IPS DF 19.7 (cell line): Measurements from ENCODE around the gene UNCX.
"Not testable (repeated sequence)": the region's sequence is repeated elsewhere in the genome, so short reads cannot be mapped to it uniquely, and the experiment has no call there.

Experiments
- DNase-seq: peaks from one replicate; pipeline ENCODE4 v3.0.0-alpha.2; 2013; ENCODE audit warnings: low read depth, low spot score

Gene UNCX

DNA sequence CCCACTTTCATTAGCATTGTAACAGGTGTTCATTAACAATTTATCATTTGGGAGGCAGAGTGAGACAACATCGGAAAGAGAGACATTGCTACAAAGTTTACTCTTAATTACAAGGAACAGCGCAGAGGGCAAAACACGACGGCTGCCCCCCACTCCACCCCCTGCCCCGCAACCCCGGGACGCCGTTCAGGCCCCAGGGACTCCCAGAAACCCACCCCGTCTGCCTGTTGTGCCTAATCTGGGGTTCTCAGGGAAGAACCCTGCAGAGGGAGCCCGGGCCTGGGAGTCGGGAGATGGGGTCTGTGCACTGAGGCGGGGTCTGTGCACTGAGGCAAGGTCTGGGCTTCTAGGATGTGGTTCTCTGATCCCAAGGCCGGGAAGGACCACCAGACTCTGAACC is 25.2 kb downstream of the UNCX start:
- no peak for DNase-seq

DNA sequence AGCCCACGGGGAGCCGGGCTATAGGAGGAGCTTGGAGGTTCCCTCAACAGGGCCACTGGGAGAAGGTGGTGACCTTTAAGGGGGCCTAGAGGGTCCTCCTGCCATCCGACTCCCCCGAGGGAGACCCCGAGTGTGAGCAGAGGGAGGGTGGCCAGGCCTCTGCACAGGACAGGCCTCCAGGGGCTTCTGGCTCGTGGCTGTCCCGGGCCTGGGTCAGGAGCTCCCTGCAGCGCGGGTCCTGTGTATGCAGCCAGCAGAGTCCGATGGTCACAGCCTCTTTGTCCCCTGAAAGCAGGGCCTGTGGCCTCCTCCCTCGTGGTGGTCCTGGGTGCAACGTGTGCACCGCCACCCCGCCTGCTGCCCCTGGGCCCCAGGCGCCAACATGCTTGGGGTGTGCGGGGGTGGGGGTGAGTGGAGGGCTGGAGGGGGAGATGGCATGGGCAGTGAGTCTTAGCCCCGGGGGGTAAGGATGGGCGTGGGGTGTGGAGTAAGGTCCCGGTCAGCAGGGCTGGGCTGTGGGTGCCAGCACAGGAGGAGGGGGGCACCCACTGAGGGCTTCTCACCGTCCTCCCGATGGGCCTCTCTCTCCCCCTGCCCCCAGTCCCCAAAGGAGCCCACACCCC is 27.1 kb downstream of the UNCX start:
- no peak for DNase-seq

DNA sequence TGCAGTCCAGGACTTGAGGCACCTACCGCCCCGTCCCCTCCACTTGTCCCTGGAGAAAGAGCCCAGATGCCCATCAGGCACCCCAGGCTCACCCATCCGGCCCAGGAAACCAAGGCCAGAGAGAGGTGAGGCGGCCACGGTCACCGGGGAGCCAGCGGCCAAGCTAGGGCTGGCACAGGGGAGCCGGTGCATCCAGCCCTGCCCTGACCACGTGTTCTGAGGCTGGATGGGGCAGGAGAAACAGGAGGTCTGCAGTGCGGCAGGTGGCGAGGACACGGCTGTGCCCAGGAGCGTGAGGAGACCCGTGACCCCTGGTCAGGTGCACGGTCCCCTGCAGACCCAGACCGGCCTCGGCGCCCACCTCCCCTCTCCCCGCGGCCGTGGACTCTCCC is 27.6 kb downstream of the UNCX start:
- no peak for DNase-seq

DNA sequence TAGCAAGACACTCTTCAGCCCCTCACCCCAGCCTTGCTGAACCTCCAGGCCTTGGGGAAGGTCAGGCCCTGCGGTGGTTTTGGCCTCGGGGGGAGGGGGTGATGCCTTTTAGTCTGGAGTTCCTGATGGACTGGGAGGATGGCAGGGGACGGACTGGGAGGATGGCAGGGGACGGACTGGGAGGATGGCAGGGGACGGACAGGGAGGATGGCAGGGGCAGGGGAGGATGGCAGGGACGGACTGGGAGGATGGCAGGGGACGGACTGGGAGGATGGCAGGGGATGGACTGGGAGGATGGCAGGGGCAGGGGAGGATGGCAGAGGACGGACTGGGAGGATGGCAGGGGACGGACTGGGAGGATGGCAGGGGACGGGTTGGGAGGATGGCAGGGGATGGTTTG is 28.4 kb downstream of the UNCX start:
- not testable (repeated sequence) for DNase-seq

DNA sequence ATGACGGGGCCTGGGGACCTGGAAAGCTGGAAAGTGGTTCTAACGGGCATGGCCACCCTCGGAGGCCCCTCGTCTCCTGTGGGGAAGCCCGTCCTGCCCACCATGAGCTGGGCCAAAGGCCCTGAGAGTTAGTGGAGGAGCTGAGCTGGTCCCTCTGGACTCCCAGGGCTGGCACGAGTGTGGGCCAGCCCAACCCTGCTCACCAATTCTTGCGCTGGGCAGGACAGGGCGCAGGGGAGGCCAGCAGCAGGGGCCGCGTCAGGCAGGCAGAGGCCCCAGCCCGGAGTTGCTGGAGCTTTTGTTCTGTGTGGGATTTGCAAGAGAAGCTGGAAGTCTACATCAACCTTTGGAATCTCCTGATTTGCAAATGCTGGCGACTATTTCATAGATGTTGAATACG is 29.8 kb downstream of the UNCX start:
- no peak for DNase-seq

DNA sequence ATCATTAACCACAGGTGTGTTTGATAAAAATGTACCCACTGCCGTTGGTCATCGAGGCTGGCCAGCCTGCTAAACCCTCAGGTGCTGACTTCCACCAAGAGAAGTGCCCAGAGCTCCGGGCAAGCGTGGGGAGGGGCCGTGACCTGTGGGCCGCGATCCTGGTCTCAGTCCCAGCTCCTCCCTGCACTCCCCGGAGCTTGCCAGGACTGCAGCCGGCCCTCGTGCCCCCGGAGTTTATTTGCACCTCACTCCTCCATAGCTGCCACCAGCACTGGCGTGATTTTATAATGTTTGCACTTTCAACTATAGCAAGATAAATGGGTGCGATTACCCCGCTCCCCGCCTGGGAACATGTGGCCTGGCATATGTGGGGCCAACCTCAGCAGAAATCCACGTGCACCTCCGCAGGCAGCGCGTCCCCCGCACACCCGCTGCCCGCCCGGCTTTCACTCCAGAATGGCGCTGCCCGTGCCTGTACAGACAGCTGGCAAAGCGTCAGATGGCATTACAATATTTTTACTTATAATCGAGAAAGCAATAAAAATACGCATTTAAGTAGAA is 30.8 kb downstream of the UNCX start:
- no peak for DNase-seq

DNA sequence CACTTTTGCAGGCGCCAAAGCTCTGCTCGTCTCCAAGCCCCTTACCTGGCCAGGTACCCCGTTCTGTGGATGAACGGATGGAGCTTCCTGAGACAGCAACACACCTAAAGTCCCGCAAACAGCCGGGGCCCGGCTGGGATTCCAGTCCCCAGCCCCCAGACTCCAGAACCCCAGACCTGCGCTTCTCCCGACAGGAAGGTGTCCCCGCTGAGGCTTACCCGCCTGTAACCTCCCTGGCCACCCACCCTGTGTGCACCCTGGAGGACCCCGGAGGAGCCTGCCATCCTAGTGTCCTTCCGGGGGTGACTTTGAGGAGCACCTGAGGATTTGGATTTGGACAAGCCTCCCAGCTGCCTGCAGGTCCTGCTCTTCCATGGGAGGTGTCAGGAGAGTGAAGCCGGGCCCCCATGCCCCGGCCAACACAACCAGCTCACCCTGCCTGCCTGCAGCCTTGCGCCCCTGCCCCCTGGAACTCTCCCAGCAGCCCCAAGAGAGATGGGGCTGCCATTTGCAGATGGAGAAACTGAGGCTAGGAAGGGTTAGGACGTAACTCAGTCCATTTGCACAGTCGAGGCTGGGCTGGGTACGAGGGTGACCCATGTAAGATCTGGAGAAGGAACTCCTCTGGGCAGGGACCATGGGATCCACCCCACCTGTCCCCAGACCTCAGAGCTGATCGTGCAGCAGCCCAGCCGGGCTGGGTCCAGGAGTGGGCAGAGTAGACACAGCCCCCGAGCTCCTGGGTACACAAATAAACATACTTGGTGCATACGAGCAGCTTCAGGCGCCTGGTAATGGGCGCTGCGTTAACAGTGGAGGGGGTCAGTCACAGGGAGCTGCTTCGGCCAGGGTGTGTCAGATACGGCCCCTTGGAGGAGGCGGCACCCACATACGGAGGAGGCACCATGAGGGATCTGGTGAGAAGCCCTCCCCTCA is 31.9 kb downstream of the UNCX start:
- no peak for DNase-seq

DNA sequence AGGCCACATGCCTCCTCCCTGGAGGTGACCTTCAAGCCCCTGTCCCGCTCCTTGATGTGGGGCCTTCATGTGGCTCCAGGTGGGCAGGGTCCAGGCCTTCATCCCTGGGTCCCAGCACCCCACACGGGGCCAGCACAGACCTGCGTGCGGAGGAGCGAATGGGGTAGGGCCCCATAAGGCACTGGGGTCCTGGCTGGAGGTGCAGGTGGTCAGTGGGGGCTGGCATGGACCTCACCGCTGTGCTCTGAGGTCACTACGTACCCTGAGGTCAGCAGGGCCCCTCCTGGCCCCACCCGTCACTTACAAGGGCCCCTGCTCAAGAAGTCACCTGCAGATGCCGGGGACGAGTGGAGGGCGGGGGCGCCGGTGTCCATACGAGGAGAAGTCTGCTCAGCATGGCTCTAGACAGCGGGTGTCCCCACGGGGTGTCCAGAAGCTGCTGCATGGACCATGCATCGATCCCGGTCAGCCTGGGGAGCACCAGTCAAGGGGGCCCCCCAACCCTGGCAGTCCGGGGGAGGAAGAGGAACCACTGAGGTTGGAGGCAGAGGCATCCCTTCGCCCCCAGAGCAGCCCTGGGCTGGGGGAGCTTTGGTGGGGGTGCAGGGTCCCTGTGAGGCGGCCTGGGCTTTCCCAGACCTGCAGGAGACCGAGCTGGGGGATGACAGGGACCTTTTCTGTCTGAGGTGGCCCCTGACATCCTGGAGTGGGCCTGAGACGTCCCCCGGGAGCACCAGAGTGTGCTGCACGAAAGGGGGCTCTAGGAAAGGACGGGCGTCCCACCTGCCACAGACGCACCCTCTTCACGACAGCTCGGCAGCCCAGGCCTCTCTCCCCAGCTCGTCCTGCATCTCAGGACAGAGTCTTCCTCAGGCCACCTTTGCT is 34.6 kb downstream of the UNCX start:
- no peak for DNase-seq

DNA sequence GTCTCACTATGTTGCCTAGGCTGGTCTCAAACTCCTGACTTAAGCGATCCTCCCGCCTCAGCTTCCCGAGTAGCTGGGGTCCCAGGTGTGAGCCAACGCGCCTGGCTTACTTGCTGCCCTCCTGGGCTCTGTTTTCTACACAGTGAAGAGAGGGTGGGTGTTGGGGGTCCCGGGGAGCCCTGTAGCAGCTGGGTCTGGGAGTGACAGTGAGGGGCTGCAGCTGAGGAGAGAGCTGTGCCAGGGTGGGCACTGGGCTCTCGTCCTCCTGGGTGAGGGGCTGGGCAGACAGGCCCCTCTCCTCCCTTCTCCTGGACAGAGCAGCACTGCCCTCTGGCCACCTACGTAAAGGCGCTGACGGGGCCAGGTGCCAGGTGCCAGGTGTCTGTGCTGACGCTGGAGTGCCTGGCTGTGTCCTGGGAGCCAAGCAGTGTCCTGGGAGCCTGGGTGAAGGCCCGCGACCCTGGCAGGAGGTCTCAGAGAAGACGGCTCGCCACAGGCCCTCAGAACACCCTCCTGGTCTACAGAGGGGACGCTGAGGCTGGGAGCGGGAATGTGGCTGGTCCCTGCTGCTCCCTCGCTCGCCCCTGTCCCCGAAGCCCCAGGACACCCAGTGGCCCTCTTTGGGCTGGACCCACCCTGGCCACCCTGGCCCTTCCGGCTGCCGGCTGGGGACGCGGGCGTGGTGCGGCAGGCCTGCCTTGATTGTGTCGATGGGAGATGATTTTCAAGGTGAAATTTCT is 35.6 kb downstream of the UNCX start:
- no peak for DNase-seq

DNA sequence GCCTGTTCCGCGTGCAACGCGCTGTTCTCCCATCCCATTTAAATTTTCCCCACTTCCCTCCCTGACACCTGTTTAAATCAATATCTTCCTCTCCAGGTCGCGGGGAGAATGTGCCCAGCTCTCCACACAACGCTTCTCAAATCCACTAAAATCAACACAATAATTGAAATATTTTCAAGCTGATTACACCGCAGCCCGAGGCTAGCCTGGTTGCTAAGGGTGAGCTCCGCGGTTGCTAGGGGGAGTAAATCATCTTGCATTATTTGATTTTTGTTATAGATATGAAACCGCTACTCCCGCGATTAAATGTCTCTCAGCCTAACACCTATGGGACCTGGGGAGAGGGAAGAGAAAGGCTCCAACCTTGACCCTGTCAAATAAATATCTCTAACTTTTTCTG is 36.2 kb downstream of the UNCX start:
- DNase-seq = no peak

DNA sequence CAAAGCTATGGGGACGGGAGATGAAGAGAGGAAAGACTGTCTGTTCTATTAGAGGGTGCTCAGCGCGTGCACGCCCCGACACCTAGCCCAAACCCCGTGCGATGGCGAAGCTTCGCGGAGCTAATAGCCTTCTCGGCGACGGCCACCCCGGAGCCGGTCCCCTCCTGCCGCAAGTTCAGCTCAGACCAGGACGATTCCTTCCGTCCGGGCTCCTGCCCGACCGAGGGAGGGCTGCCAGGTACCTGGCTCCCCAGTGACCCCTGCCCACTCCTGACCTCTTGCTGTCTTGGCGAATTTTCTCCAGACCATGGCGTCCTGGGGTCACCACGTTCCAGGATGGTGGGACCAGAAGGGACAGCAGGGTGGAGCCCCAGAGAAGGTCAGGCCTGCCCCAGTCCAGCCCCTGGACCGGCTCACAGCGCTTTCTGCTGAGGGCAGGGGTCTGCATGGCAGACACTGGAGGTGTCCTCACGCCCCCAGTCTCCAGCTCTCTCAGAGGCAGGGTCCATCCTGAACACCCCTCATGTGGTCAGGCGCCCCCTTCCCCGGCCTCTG is 36.7 kb downstream of the UNCX start:
- DNase-seq = no peak

DNA sequence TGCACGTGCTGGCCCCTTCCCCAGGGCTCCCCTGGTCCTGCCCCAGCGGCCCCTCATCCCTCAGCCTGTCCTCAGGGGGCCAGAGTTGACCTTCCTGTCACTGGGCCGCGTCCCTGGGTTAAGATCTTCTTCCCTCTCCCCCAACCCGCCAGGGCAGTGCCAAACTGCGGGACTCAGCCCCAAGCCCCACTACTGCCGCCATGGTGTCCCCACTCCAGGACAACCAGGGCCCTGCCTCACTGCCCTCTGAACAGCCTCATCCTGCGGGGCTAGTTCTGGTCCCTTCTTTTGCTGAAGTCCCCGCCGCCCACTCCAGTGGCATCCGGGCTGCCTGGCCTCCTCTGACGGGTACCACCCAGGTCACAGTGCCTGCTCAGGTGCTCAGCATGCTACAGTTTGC is 37.5 kb downstream of the UNCX start:
- DNase-seq = no peak

DNA sequence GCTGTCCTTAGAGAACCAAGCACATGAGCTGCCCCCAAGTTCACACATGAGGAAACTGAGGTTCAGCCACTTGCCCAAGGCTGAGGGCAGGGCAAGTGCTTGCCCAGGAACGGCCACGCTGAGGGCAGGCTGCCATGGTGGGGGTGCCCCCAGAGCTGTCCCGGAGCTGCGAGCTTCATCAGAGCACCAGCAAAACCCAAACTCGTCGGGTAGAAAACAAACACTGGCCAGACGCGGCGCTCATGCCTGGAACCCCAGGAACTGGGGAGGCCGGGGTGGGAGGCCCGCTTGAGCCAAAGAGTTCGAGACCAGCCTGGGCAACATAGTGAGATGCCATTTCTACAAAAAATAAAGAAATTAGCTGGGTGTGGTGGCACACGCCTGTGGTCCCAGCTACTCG is 38.4 kb downstream of the UNCX start:
- no peak for DNase-seq

DNA sequence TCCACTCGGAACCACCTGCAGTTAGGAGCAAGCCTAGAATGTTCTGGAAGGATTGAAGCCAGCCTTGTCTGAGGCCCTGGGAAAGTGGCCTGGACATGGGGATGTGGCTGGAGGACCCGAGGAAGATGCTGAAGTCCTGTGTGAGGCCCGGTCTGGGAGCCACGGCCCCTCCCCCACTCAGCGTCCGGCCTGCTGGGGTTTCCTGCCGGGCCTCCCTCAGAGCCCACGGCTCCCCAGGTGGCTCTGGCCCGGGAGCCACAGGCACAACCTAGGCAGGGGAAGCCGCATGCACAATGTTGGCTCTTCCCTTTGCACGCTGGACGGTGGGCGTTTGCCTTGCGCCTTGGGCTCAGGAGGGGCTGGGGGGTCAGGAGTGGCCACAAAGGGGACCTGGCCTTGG is 39.0 kb downstream of the UNCX start:
- DNase-seq = no peak

DNA sequence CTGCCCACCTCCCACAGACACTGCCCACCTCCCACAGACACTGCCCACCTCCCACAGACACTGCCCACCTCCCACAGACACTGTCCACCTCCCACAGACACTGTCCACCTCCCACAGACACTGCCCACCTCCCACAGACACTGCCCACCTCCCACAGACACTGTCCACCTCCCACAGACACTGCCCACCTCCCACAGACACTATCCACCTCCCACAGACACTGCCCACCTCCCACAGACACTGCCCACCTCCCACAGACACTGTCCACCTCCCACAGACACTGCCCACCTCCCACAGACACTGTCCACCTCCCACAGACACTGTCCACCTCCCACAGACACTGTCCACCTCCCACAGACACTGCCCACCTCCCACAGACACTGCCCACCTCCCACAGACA is 39.5 kb downstream of the UNCX start:
- not testable (repeated sequence) for DNase-seq

DNA sequence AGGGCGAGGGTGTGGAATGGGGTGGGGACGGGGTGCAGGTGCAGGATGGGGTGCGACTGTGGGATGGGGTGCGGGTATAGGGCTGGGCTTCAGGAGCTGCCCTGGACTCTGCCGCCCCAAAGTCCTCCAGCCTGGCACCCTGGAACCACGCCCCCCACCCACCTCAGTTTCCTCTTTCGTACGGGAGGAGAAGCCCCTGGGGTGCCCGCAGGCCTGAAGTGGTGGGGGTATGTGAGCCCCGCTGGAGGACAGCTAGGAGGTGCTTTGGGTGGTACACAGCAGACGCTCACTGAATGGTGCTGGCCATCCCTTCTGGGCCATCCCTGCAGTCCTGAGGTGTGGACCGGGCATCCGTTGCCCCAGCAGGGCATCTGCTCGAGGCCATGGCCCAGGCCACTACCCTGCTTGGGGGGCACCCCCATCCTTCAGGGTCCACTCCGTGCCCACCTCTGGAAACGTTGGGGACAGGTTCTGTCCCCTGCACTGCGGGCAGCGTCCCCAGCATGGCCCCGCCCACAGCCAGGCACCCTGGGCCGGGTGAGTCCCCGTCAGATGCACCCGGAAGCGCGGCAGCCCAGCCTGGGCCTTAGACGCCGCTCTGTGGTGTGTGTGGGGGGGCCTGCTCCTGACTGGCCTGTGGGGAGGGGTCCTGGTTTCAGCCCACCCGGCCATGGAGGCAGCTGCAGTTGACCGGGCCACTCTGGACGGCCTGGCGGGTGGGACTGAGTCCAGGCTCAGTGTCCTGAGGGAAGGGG is 41.6 kb downstream of the UNCX start:
- no peak for DNase-seq

DNA sequence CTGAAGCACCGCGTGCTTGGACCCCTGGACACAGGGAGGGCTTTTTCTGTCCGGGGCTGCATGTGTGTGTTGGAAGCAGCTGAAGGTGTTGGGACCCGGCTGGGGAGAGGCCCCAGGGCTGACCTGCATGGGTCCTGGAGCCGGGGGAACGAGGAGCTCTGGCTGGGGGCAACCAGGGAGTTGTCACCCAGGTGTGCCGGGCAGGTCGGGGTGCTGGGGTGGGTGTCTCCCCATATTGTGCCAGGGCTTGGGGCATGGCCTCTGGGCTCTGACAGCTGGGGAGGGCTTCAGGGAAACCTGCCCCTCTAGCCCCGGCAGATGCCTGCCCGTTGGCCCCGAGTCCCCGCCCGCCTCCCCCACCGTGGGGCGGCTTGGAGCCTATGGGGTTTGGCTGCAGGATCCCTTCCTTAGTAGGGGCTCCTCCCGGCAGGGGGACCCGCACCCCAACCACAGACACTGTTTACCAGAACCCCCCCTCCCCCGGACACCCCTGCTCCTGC is 42.3 kb downstream of the UNCX start:
- no peak for DNase-seq

DNA sequence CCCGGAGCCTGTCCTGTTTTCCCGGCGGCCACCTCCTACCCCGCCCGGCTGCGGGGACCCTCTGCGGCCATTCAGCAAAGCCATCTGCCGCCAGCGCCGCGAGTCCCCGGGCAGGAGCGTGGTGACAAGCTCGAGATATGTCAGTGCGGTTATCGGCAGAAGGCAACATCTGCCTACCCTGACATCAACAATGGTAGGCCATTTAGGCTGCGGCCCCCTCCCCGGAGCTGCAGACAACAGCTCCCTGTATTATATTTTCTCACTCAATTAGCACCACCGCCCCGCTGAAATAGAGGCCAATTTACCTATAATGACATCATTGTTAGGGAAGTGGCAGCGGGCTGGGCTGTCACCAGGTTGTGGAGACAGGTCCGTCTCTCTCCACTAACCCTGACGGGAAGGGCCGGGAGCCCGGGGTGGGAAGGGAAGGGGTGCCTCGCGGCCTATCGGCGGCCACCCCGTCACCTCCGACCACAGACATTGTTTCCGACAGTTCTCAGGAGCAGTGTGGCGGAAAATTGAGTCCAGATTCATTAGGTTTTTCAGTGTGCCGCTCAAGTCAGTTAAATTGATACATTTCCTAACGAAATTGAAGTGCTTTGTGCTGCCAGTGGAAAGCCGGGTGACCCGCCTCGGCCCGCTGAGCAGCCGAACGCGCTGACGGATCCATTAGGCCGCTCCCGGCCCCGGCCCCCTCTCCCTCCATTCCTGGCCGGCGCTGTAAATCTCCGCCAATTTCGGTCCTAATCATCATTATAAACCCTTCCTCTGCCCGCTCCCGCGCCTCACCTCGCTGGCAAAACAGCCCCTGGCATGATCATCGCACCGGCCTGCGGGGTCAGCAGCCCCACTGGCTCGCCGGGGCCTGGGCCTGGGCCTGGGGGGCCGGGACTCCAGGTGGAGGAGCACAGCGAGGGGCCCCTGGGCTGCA is 43.0 kb downstream of the UNCX start:
- no peak for DNase-seq

DNA sequence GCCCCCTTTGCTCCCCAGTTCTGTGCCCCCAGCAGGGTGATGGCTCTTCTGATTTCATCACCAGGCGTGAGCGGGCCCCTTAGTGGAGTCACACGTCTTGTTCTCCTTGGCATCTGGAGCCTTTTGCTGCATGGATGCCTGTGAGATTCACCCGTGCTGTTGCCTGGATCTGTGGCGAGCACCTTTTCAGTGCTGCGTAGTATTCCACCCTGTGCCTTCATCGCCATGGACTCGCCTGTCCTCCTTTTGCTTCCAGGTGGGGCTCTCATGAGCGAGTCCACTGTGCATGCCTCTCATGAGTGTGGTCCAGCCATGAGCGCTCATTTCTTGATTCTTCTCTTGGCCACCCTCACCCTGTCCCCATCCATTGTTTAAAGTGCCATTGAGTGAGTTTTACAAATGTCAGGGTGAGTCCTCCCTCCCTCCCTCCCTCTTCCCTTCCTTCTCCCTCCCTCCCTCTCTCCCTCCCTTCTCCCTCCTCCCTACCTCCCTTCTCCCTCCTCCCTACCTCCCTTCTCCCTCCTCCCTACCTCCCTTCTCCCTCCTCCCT is 44.0 kb downstream of the UNCX start:
- DNase-seq = no peak
